Ishikawa (cell line): Measurements from ENCODE around the gene KLK2.

ENCODE experiments used
- CREB1 ChIP-seq: IDR thresholded peaks from 2 replicates; pipeline ENCODE4 v1.6.1; 2012; ENCODE audit warnings: low read depth
- EGR1 ChIP-seq: IDR thresholded peaks from 2 replicates; pipeline ENCODE4 v1.6.1; 2012
- EP300 ChIP-seq: IDR thresholded peaks from 2 replicates; pipeline ENCODE4 v1.6.1; 2012; ENCODE audit warnings: borderline replicate concordance
- FOXM1 ChIP-seq: IDR thresholded peaks from 2 replicates; pipeline ENCODE4 v1.6.1; 2012; ENCODE audit warnings: low read depth, borderline replicate concordance
- NFIC ChIP-seq: IDR thresholded peaks from 2 replicates; pipeline ENCODE4 v1.6.1; 2012
- REST ChIP-seq: IDR thresholded peaks from 2 replicates; pipeline ENCODE4 v1.6.1; 2012; ENCODE audit warnings: low read depth, mild to moderate bottlenecking
- TAF1 ChIP-seq: IDR thresholded peaks from 2 replicates; pipeline ENCODE4 v1.6.1; 2012; ENCODE audit warnings: low read depth, mild to moderate bottlenecking
- TCF12 ChIP-seq: IDR thresholded peaks from 2 replicates; pipeline ENCODE4 v1.6.1; 2012; ENCODE audit warnings: low read depth
- TEAD4 ChIP-seq: IDR thresholded peaks from 2 replicates; pipeline ENCODE4 v1.6.1; 2012
- YY1 ChIP-seq: IDR thresholded peaks from 2 replicates; pipeline ENCODE4 v1.6.1; 2012; ENCODE audit warnings: low read depth
- TF ChIP-seq, protein P1 (sequence below): IDR thresholded peaks from 2 replicates; pipeline ENCODE4 v1.6.1; 2012
- TF ChIP-seq, protein P2 (sequence below): IDR thresholded peaks from 2 replicates; pipeline ENCODE4 v1.6.1; 2012

GRCh38 chr19:50916069-50916468 lies 42.8 kb downstream of the KLK2 start:
- TF ChIP-seq, protein P1, sequence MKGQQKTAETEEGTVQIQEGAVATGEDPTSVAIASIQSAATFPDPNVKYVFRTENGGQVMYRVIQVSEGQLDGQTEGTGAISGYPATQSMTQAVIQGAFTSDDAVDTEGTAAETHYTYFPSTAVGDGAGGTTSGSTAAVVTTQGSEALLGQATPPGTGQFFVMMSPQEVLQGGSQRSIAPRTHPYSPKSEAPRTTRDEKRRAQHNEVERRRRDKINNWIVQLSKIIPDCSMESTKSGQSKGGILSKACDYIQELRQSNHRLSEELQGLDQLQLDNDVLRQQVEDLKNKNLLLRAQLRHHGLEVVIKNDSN, result no peak
- TF ChIP-seq EP300 (no peak), TAF1 (no peak), FOXM1 (no peak), YY1 (no peak), TEAD4 (no peak), NFIC (no peak), REST (no peak), EGR1 (no peak), CREB1 (no peak), TCF12 (no peak)
- TF ChIP-seq, protein P2, sequence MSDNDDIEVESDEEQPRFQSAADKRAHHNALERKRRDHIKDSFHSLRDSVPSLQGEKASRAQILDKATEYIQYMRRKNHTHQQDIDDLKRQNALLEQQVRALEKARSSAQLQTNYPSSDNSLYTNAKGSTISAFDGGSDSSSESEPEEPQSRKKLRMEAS, result no peak
